ENCODE data around the gene CTIF.

DNA sequence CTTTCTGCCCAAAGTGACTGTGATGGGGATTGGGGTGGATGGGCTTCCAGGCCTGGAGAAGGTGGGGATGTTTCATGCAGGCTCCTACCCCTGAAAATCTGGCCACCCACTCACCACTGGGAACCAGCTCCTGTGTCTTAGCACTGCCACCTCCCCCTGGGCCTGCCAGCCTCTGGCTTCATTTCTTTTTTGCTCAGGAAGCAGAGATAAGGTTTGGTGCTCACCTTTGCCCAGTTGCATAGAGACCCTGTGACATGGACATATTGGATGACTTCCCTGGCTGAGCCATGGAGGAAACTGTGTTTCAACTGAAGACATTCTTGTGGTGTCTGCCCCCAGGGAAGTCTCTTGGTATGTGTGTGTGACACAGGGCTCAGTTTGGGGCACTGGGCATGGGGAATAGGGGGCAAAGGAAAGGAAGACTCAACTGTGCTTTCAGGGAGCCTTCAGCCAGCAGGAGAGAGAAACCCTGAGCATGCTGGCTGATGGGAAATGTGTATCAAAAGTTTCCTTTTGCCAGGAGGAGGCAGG, 16.7 kb downstream of the CTIF start:
- TF ChIP-seq POLR2A (IDR thresholded peaks at IDR 0.05; ENCODE audit: low read depth, low read length) (no peak), TAF1 (IDR thresholded peaks at IDR 0.05; ENCODE audit: borderline replicate concordance, low read depth, low read length) (no peak)
